Stimulated activated CD4-positive, alpha-beta T cell treated with anti-CD3 and anti-CD28 coated beads, Interleukin-2, amount 100 ng/mL, for 24 hours (primary cell): ENCODE data around the gene NKG7.

Experiments used
- DNase-seq, 2 donors: peaks; one replicate each; pipeline ENCODE4 v3.0.0-alpha.2; 2020

NKG7 gene

GRCh38 chr19:51389143-51389542 is 16.7 kb upstream of the NKG7 start:
- DNase-seq: no peak

- DNase-seq: no peak
These were observed 15.5 kb upstream of the NKG7 start, which contains the start of gene LIM2 for GRCh38 chr19:51387924-51388389. LIM2 (minus strand) TSS chr19:51387974; CDS start chr19:51387443, 531 bp downstream.

GRCh38 chr19:51386882-51387520 is 14.5 kb upstream of the NKG7 start:
- no peak for DNase-seq

GRCh38 chr19:51382004-51382403 is 9.6 kb upstream of the NKG7 start:
- DNase-seq: no peak

- no peak for DNase-seq
These were observed 7.9 kb upstream of the NKG7 start for GRCh38 chr19:51380379-51380778.

GRCh38 chr19:51377422-51377821 is 5.0 kb upstream of the NKG7 start:
- DNase-seq: no peak

- peak in 1 of 2 donors; percentile 68 for DNase-seq
These were observed 3.2 kb upstream of the NKG7 start for GRCh38 chr19:51375504-51376221.

- DNase-seq: no peak
These were observed 319 bp downstream of the NKG7 start for GRCh38 chr19:51372021-51372648.

- no peak for DNase-seq
These were observed 1.2 kb downstream of the NKG7 start for GRCh38 chr19:51371186-51371690.

GRCh38 chr19:51370230-51370629 is 2.2 kb downstream of the NKG7 start:
- DNase-seq: no peak

GRCh38 chr19:51368366-51369282 is 3.8 kb downstream of the NKG7 start, which contains the start of gene CLDND2:
CLDND2 (minus strand) TSS chr19:51369003; CDS start chr19:51368577, 426 bp downstream.
- peak in 1 of 2 donors; percentile 25 for DNase-seq

GRCh38 chr19:51367565-51368365 is 4.7 kb downstream of the NKG7 start:
- peak; percentile 98 to 100 for DNase-seq

GRCh38 chr19:51367255-51367564 is 5.2 kb downstream of the NKG7 start:
- no peak for DNase-seq

GRCh38 chr19:51366389-51367254 is 5.8 kb downstream of the NKG7 start:
- DNase-seq: peak; percentile 94 to 96

- DNase-seq: no peak
These were observed 6.5 kb downstream of the NKG7 start, which contains the start of gene ETFB for GRCh38 chr19:51365965-51366388. ETFB (minus strand) TSS chr19:51366388; CDS start chr19:51366326, 62 bp downstream.

GRCh38 chr19:51365211-51365964 is 7.1 kb downstream of the NKG7 start:
- DNase-seq: no peak

GRCh38 chr19:51364200-51365106 is 8.0 kb downstream of the NKG7 start:
- DNase-seq: no peak

- DNase-seq: no peak
These were observed 11.2 kb downstream of the NKG7 start for GRCh38 chr19:51361239-51361638.

GRCh38 chr19:51359294-51359693 is 13.2 kb downstream of the NKG7 start:
- no peak for DNase-seq
